Measurements from ENCODE around the gene PTPRN2.

DNA sequence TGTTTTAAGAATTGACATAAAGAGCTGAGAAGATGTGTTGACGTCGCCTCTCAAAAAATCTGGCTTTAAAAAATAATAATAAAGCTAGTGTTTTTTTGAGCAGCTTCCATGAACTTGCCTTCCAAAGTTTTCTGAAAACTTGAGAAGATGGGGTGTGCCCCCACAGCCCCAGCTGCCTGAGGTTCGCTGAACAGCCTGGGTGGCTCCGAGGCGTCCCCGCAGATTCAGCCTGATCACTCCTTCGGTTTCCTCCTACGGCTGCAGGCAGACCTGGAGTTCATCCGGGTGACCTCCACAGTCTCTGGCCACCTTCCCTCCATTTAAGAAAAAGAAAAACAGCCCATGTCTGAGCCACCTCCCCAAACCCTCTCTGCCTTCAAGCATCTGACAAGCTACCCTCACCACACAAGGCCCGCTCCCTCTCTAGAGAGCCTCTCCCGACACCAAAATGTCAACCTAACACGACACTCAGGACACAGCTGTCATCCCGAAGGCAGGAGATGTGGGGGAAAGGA is 177.8 kb downstream of the PTPRN2 start:
- TF ChIP-seq POLR2A (IDR thresholded peaks at IDR 0.05) (no peak), POLR2AphosphoS5 (IDR thresholded peaks at IDR 0.05) (no peak)
- TF ChIP-seq, protein P1, sequence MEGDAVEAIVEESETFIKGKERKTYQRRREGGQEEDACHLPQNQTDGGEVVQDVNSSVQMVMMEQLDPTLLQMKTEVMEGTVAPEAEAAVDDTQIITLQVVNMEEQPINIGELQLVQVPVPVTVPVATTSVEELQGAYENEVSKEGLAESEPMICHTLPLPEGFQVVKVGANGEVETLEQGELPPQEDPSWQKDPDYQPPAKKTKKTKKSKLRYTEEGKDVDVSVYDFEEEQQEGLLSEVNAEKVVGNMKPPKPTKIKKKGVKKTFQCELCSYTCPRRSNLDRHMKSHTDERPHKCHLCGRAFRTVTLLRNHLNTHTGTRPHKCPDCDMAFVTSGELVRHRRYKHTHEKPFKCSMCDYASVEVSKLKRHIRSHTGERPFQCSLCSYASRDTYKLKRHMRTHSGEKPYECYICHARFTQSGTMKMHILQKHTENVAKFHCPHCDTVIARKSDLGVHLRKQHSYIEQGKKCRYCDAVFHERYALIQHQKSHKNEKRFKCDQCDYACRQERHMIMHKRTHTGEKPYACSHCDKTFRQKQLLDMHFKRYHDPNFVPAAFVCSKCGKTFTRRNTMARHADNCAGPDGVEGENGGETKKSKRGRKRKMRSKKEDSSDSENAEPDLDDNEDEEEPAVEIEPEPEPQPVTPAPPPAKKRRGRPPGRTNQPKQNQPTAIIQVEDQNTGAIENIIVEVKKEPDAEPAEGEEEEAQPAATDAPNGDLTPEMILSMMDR (IDR thresholded peaks at IDR 0.05): no peak
